OCI-LY1 (cell line): ENCODE data around the gene SYN1.
"Not testable (repeated sequence)": the region's sequence is repeated elsewhere in the genome, so short reads cannot be mapped to it uniquely, and the experiment has no call there.

Source experiments
- H2AFZ ChIP-seq: fragments of 200-600 bp; sonication (generic), shearing (Covaris generic); 2 replicates; pipeline ENCODE4 v1.6.0; 2014; ENCODE audit warnings: antibody characterized with exemption, mild to moderate bottlenecking, low read length
- H3F3A ChIP-seq: fragments of 200-600 bp; sonication (generic), shearing (Covaris generic); 2 replicates; pipeline ENCODE4 v1.6.0; 2014; ENCODE audit warnings: mild to moderate bottlenecking, antibody characterized with exemption, low read length, moderate library complexity; ENCODE audit not compliant: insufficient read depth
- H3K27ac ChIP-seq: fragments of 200-600 bp; sonication (generic); 2 replicates; pipeline ENCODE4 v1.5.1; 2014; ENCODE audit warnings: low read length, mixed run types, mild to moderate bottlenecking, low read depth; ENCODE audit not compliant: poor library complexity, severe bottlenecking
- H3K27me3 ChIP-seq: fragments of 200-600 bp; sonication (generic); 2 replicates; pipeline ENCODE4 v1.6.0; 2014; ENCODE audit warnings: antibody characterized with exemption, mild to moderate bottlenecking, low read length, moderate library complexity; ENCODE audit not compliant: insufficient read depth
- H3K36me3 ChIP-seq: fragments of 200-600 bp; sonication (generic); 2 replicates; pipeline ENCODE4 v1.6.1; 2014; ENCODE audit warnings: mild to moderate bottlenecking, antibody characterized with exemption, low read length, moderate library complexity, mixed read lengths; ENCODE audit not compliant: insufficient read depth
- H3K4me1 ChIP-seq: fragments of 200-600 bp; sonication (generic); 2 replicates; pipeline ENCODE4 v1.5.1; 2014; ENCODE audit warnings: mild to moderate bottlenecking, low read length, moderate library complexity; ENCODE audit not compliant: insufficient read depth, severe bottlenecking
- H3K4me2 ChIP-seq: fragments of 200-600 bp; sonication (generic), shearing (Covaris generic); 2 replicates; pipeline ENCODE4 v1.6.1; 2014; ENCODE audit warnings: low read length
- H3K4me3 ChIP-seq: fragments of 200-600 bp; sonication (generic); 2 replicates; pipeline ENCODE4 v1.5.1; 2014; ENCODE audit warnings: low read length, low read depth, mild to moderate bottlenecking, mixed read lengths; ENCODE audit not compliant: poor library complexity, severe bottlenecking
- H3K79me2 ChIP-seq: fragments of 200-600 bp; shearing (Covaris generic); 2 replicates; pipeline ENCODE4 v1.6.1; 2016; ENCODE audit warnings: mixed run types, low read length, mixed read lengths; ENCODE audit not compliant: insufficient read depth
- H3K9ac ChIP-seq: fragments of 200-600 bp; sonication (generic), shearing (Covaris generic); 2 replicates; pipeline ENCODE4 v1.6.1; 2014; ENCODE audit warnings: mild to moderate bottlenecking, low read length, mixed read lengths
- H3K9me2 ChIP-seq: fragments of 200-600 bp; sonication (generic), shearing (Covaris generic); 2 replicates; pipeline ENCODE4 v1.6.1; 2014; ENCODE audit warnings: low read depth, mild to moderate bottlenecking, low read length, mixed read lengths
- H3K9me3 ChIP-seq: fragments of 200-600 bp; shearing (Covaris generic); 2 replicates; pipeline ENCODE4 v1.6.1; 2014; ENCODE audit warnings: low read length, mixed read lengths
- H4K20me1 ChIP-seq: fragments of 200-600 bp; sonication (generic), shearing (Covaris generic); 2 replicates; pipeline ENCODE4 v1.6.0; 2016; ENCODE audit warnings: mild to moderate bottlenecking, low read length; ENCODE audit not compliant: insufficient read depth
- CTCF ChIP-seq: fragments of 200-600 bp; sonication (generic), shearing (Covaris generic); IDR thresholded peaks from 2 replicates; pipeline ENCODE4 v1.5.1; 2017; ENCODE audit warnings: mild to moderate bottlenecking, antibody characterized with exemption, low read length, moderate library complexity, mixed read lengths
- EZH2 ChIP-seq: fragments of 200-600 bp; sonication (generic), shearing (Covaris generic); IDR thresholded peaks from 2 replicates; pipeline ENCODE4 v1.8.0; 2017; ENCODE audit warnings: borderline replicate concordance, mixed run types, mild to moderate bottlenecking, antibody characterized with exemption, low read length, moderate library complexity, mixed read lengths

The SYN1 gene

GRCh38 chrX:47607091-47607490 lies 12.6 kb downstream of the SYN1 start:
- Histone ChIP-seq H3F3A (no peaks in the 10 kb centered on the region), H3K9me3 (no peaks in the 10 kb centered on the region), H3K27ac (no peak overlapping the region)

GRCh38 chrX:47605024-47605423 lies 14.6 kb downstream of the SYN1 start:
- H3K4me2 ChIP-seq: no peak overlapping the region
- no peak overlapping the region for H2AFZ ChIP-seq
- no peaks in the 10 kb centered on the region for H3K9me3 ChIP-seq
- no peak for TF ChIP-seq CTCF
- H3F3A ChIP-seq: no peaks in the 10 kb centered on the region
- H3K27me3 ChIP-seq: no peaks in the 10 kb centered on the region
- H3K9me2 ChIP-seq: no peaks in the 10 kb centered on the region
- H3K9ac ChIP-seq: no peak overlapping the region
- H3K4me3 ChIP-seq: no peak overlapping the region
- no peak overlapping the region for H3K27ac ChIP-seq
- no peaks in the 10 kb centered on the region for H3K4me1 ChIP-seq
- no peaks in the 10 kb centered on the region for H3K79me2 ChIP-seq
- no peaks in the 10 kb centered on the region for H4K20me1 ChIP-seq
- no peaks in the 10 kb centered on the region for H3K36me3 ChIP-seq

More at GRCh38 chrX:47607091-47607490, 12.6 kb downstream of the SYN1 start:
- Histone ChIP-seq H2AFZ (no peak overlapping the region), H3K27me3 (no peaks in the 10 kb centered on the region), H4K20me1 (no peaks in the 10 kb centered on the region), H3K79me2 (no peaks in the 10 kb centered on the region), H3K9me2 (no peaks in the 10 kb centered on the region), H3K9ac (no peak overlapping the region), H3K4me1 (no peaks in the 10 kb centered on the region), H3K36me3 (no peaks in the 10 kb centered on the region), H3K4me2 (no peak overlapping the region), H3K4me3 (no peak overlapping the region)
- no peak for TF ChIP-seq EZH2
- TF ChIP-seq CTCF: no peak

GRCh38 chrX:47603125-47603524 lies 16.5 kb downstream of the SYN1 start:
- not testable (repeated sequence) for H2AFZ ChIP-seq, H3F3A ChIP-seq, H3K27ac ChIP-seq, H3K36me3 ChIP-seq, H3K79me2 ChIP-seq, H3K9me3 ChIP-seq, H3K27me3 ChIP-seq, H3K9me2 ChIP-seq, H3K4me1 ChIP-seq, H3K9ac ChIP-seq, H4K20me1 ChIP-seq, H3K4me3 ChIP-seq, H3K4me2 ChIP-seq

GRCh38 chrX:47597222-47597621 lies 22.4 kb downstream of the SYN1 start:
- Histone ChIP-seq H3K9ac (no peak overlapping the region), H3K9me2 (no peaks in the 10 kb centered on the region), H3K4me3 (no peak overlapping the region), H2AFZ (no peak overlapping the region), H3K4me1 (no peaks in the 10 kb centered on the region), H3K9me3 (no peaks in the 10 kb centered on the region), H3K27ac (no peak overlapping the region), H4K20me1 (no peaks in the 10 kb centered on the region), H3K4me2 (no peak overlapping the region), H3K36me3 (no peaks in the 10 kb centered on the region), H3K27me3 (no peaks in the 10 kb centered on the region), H3K79me2 (no peaks in the 10 kb centered on the region), H3F3A (no peaks in the 10 kb centered on the region)
- no peak for TF ChIP-seq CTCF
- no peak for TF ChIP-seq EZH2
